CD4-positive, alpha-beta T cell treated with Interleukin-15 for 4 hours (primary cell): ENCODE data around the gene ATG5.

Experiments
- DNase-seq: peaks from one replicate; pipeline ENCODE4 v3.0.0-alpha.2; 2020; ENCODE audit warnings: low spot score

The ATG5 gene

DNA sequence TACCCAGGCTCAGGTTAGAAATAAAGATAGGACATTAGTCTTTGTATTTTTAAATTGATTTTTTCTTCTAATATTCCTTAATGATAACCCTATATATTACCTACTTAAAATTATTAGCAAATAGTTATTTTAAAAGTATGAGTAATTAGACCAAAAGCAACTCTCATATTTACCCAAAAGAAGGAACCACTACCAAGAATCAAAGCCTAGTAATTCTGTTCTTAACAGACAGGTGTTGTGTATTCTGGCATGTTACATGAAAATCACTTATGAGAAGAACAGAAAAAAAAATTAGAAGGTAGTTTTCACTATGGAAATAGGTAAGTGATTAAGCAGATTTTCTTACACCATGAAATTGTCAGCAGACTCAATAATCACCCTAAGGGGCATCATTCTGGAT is 105.1 kb downstream of the ATG5 start:
- no peak for DNase-seq

DNA sequence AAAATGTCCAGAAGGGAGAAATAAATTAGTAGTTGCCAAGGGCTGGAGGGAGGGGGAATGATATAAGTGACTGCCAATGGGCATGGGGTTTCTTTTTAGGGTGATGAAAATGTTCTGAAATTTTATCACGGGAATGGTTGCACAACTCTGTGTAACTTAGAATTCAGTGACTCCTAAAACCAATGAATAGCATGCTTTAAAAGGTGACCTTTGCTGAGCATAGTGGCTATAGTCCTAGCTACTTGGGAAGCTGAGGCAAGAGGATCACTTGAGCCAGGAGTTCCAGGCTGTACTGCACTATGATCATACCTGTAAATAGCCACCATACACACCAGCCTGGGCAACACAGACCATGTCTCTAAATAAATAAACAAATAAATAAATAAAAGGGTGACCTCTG is 109.0 kb downstream of the ATG5 start:
- DNase-seq: no peak

GRCh38 chr6:106215608-106216007 is 110.0 kb downstream of the ATG5 start:
- DNase-seq: no peak

DNA sequence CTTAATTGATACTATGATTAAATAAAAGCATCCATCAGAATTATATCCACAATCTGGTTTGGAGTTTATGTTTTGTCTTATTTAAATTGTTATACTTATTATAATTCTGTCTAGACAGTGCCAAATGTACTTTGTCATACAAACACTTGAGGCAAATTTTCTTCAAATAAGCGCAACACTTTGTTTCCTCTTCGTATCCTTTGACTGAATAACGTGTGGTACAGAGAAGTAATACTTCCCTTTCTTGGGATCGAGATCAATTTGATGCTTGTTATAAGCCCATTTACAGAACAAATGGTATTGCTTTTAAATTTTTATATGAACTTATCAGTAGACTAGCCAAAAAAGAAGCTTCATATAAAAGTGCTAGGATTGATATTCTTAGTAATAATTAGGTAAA is 111.0 kb downstream of the ATG5 start:
- DNase-seq: no peak

DNA sequence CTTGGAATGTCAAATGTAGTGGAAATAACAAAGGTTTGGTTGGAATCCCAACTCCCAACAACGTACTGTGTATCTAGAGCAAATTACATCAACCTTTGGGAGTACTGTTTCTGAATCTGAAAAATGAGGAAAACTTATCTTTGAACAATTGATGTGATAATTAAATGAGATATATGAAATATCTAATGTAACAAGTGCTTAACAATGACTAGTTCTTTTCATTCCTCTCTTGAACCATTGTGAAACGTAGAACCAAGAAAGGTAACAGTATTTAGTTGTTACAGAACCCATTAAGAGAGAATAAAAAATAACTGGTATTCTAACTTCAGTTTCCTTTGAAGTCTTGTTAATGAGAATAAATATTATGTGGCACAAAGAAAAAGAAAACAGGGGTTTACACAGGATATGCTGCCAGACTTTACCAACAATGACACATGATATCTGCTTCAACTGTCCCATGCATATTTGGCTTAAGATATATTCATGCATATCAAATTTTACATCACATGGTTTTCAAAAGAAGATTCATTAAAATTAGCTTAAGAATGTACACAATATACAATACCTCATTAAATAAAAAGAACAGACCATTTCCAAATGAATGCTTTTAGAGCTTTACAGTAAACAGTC is 111.8 kb downstream of the ATG5 start:
- no peak for DNase-seq

GRCh38 chr6:106212576-106212975 is 113.0 kb downstream of the ATG5 start:
- DNase-seq: no peak

- no peak for DNase-seq
These were observed 118.7 kb downstream of the ATG5 start for GRCh38 chr6:106206905-106207304.

GRCh38 chr6:106204961-106205360 is 120.6 kb downstream of the ATG5 start:
- no peak for DNase-seq

DNA sequence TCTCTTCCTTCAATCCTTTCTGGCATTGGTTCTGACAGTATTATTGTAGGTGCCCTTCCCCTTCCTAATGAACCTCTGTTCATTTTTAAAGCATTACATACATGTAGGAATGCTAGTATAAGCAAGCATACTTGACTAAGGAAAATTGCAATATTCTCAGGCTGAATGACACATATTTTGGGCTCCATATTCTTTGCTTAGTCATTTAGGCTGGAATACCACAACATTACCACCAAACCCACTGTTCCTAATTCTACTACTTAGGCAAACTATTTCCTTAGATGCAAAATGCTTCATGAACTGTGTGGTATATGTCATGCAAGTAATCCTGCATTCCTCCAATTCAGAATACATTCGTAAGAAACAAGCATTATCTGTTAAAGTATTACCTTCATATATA is 125.6 kb downstream of the ATG5 start:
- DNase-seq: no peak

- DNase-seq: no peak
These were observed 126.2 kb downstream of the ATG5 start for GRCh38 chr6:106199331-106199730.

DNA sequence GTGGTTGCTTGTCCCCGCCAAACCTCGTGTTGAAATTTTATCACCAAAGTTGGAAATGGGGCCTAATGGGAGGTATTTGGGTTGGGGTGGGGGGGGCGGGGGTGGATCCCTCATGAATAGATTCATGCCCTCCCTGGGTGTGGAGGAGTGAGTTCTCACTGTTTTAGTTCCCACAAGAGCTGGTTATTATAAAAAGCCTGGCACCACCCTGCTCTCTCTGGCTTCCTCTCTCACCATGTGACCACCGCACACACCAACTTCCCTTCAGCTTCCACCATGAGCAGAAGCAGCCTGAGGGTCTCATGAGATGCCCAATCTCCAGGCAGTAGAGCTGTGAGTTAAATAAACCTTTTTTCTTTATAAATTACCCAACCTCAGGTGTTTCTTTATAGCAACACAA is 128.1 kb downstream of the ATG5 start:
- DNase-seq: no peak

DNA sequence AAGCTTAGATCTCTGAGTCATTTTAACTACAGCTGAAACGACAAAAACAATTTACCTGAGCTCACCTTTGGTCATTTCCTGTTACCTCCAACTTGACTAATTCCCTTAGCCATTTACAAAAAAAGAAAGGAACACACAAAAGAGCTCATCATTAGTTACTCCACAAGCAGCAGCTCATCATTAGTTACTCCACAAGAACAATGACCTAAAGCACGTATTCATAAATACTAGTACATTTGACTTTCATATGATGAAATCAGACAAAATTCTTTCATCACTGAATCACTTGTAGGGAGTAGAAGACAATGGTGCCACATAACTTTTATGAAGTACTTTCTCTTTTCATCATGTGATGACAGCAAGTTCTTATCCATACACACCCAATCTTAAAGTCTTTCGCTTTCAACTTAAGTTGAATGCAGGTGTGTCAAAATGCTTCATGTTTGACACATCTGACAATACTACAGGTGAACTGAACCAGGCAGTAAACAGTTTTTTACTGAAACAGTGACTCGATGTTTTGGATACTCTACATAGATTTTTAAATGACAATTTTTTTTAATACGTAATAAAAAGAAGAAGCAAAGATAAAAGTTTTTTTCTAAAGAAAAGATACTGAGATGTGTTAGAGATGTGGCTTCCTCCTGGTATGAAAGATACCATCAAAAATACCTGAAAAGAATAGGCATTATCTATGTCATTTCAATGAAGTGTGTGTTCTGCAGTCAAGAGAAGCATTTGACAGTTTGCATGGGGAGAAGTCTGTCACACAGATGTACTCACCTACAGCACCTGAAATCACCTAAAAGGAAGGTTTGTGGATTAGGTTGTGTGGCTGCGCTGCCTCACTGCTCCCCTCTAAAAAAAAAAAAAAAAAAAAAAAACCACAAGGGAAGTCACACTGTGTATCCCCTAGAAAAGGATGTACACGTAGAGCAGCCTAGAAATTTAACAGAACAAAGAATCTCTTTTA is 130.3 kb downstream of the ATG5 start:
- DNase-seq: peak; percentile 53

DNA sequence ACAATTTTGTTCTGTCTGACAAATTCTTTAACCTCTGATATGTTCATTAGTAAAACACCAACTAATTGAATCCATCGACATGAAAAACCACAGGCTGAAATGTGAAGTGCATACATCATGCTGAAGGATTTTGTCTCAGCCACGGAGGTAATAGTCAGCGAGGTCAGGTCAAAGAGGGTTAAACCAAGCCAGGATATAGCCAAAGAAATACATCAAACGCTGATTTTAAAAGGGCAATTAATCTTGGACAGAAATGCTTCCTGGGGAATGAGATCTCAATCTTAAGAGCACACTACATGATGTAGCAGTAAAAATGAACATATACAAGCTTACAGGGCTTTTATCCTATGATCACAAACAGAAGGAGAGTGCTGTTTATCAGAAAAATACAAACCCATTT is 132.7 kb downstream of the ATG5 start:
- DNase-seq: no peak

DNA sequence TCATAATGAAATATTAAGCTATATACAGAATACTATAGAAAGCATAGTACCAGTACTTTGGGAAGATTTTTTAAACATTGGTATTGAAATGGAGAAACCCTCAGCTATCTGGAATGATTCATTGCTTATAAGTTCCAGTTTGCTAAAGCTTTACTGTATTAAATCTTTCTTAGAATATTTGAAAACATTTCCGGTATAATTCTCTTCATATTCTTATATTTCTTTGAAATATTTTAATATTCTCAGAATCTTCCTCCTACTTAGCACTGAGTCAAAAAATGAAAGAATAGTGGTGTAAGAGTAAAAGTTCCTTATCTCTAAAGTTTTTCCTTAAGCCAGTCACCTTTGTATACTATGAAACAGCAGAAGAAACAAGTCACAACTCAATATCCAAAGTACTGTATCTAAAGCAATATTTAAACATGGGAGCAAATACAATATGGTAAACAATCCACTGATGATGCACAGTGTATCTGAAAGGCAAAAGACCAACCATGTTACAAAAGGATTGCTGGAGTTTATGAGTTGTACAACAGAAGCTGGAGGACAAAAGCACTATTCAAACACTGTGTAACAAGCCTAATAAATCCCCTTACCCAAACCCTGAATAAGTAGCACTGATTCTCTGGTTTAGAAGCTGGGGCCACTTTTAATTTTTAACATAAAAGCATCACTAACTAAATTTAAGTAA is 137.3 kb downstream of the ATG5 start:
- no peak for DNase-seq

- no peak for DNase-seq
These were observed 138.1 kb downstream of the ATG5 start for GRCh38 chr6:106187424-106187982.

- DNase-seq: no peak
These were observed 138.8 kb downstream of the ATG5 start for GRCh38 chr6:106186714-106187113.

- DNase-seq: no peak
These were observed 139.4 kb downstream of the ATG5 start for GRCh38 chr6:106186172-106186571.

GRCh38 chr6:106185615-106186014 is 139.9 kb downstream of the ATG5 start:
- no peak for DNase-seq

DNA sequence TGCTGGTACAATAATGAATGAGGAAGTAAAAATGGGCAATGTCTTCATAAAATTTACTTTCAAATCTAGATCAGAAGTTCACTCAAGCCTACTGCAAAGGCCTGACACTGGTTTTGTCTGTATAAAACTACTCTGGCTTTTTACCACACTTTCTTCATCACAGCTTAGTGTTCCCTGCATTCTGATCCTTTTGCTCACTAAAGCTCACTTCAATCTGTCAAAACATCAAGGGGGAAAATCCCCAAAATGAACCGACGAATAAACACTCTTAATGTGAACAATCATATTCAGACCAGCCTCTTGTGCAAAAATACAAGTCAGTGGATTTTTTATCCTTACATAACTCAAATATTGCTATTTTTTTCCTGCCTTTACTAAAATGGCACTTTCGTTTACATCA is 140.9 kb downstream of the ATG5 start:
- no peak for DNase-seq

- no peak for DNase-seq
These were observed 142.1 kb downstream of the ATG5 start for GRCh38 chr6:106183430-106183829.

- DNase-seq: no peak
These were observed 143.1 kb downstream of the ATG5 start for GRCh38 chr6:106182455-106182854.

GRCh38 chr6:106181664-106182418 is 143.7 kb downstream of the ATG5 start:
- DNase-seq: no peak
